ENCODE measurements around the gene ULK4. TPM values are rescaled to one million over a fixed set of nuclear protein-coding genes. Genes with fewer than 3 reads are reported as not detected.

The ULK4 gene
- total and polyA plus RNA-seq, 9 of the 15 experiments (the other 6 are each of a cell fraction or from before 2014, with no cell fraction given), result 3.0 to 5.9 (median 3.5) TPM

GRCh38 chr3:41888368-41889076 is 73.4 kb downstream of the ULK4 start:
- ATAC-seq (no peak), DNase-seq (ENCODE audit: extremely low read depth in 1 of 4, low spot score in 3 of 4) (no peak), FAIRE-seq (no peak)
- Histone ChIP-seq H3K79me2 (ENCODE audit: control insufficient read depth, insufficient read depth, low read length) (no peaks in the 10 kb centered on the region), H3K4me3 (no peak overlapping the region), H4K20me1 (replicated peaks; ENCODE audit: control insufficient read depth, insufficient read depth, low read length) (no peaks in the 10 kb centered on the region), H3K4me2 (ENCODE audit: insufficient read depth, low read length) (no peak overlapping the region), H3K9ac (ENCODE audit: insufficient read depth in 1 of 2, low read depth in 2 of 2, low read length in 2 of 2) (no peak overlapping the region), H3K27me3 (ENCODE audit: control insufficient read depth in 2 of 2, insufficient read depth in 2 of 2, low read length in 2 of 2) (no peaks in the 10 kb centered on the region), H2AFZ (ENCODE audit: low read depth, low read length) (no peak overlapping the region), H3K36me3 (ENCODE audit: control insufficient read depth, insufficient read depth, low read length) (no peaks in the 10 kb centered on the region), H3K9me3 (replicated peaks; ENCODE audit: control insufficient read depth, insufficient read depth, low read depth, low read length) (no peaks in the 10 kb centered on the region), H3K4me1 (replicated peaks in 1 of 2; ENCODE audit: control insufficient read depth in 2 of 2, insufficient read depth in 2 of 2, low read length in 2 of 2) (no peaks in the 10 kb centered on the region), H3K27ac (ENCODE audit: extremely low read depth, low read depth, low read length) (no peak overlapping the region), H3K9me1 (ENCODE audit: control insufficient read depth, insufficient read depth, low read length) (no peaks in the 10 kb centered on the region)
- BruUV-seq (replicated peaks), result no TSS peak
- intact Hi-C loops (cut with micrococcal nuclease) (loop anchor here (10.0 kb wide), 1 partner anchor 1694 kb away; no protein-coding TSS in a partner anchor), in situ Hi-C loops (cut with MboI) (no loop called here)
- ChIA-PET CTCF (ENCODE audit: low intra/inter-chr PET ratio) (no interaction called here), POLR2A (no interaction called here)
- WGBS (ENCODE audit: insufficient coverage, low coverage, missing lambda C conversion rate), result 0% methylated on average over 3 of the region's 3 CpGs
- no peak for TF ChIP-seq ESRRB (CRISPR knock-in tag; IDR thresholded peaks at IDR 0.05; ENCODE audit: borderline replicate concordance)
- TF ChIP-seq NR0B1 (IDR thresholded peaks at IDR 0.05; ENCODE audit: partially characterized antibody), result no peak
- no peak for TF ChIP-seq ZBTB2 (IDR thresholded peaks at IDR 0.05)
- no peak for TF ChIP-seq CBX5 (IDR thresholded peaks at IDR 0.05; ENCODE audit: borderline replicate concordance, low read depth)
- no peak for TF ChIP-seq CBX1 (IDR thresholded peaks at IDR 0.05; ENCODE audit: low read depth)
- TF ChIP-seq CBFA2T3 (IDR thresholded peaks at IDR 0.05), result no peak
- no peak for TF ChIP-seq BRCA1 (IDR thresholded peaks at IDR 0.05)
- no peak for TF ChIP-seq BRCA1 (CRISPR knock-in tag; IDR thresholded peaks at IDR 0.05)
- no peak for TF ChIP-seq ARID1B (IDR thresholded peaks at IDR 0.05)
- TF ChIP-seq E2F3 (CRISPR knock-in tag; IDR thresholded peaks at IDR 0.05), result no peak
- TF ChIP-seq NR4A1 (CRISPR knock-in tag; IDR thresholded peaks at IDR 0.05), result no peak
- TF ChIP-seq NR4A1 (tag; IDR thresholded peaks at IDR 0.05), result no peak
- no peak for TF ChIP-seq ZNF511 (CRISPR knock-in tag; IDR thresholded peaks at IDR 0.05)
- TF ChIP-seq THAP12 (CRISPR knock-in tag; IDR thresholded peaks at IDR 0.05), result no peak
- TF ChIP-seq MCM2 (IDR thresholded peaks at IDR 0.05; ENCODE audit: low read depth), result no peak
- no peak for TF ChIP-seq HDAC1 (IDR thresholded peaks at IDR 0.05)
- no peak for TF ChIP-seq ZFP30 (CRISPR knock-in tag; IDR thresholded peaks at IDR 0.05; ENCODE audit: borderline replicate concordance)

All from K562 (cell line).